ENCODE results near the gene PCSK6. TPM values are rescaled to one million over a fixed set of nuclear protein-coding genes. Genes with fewer than 3 reads are reported as not detected.

The PCSK6 gene
- total RNA-seq, 2 experiments from 2014 or later, result 0.28 TPM; not detected in 1

DNA sequence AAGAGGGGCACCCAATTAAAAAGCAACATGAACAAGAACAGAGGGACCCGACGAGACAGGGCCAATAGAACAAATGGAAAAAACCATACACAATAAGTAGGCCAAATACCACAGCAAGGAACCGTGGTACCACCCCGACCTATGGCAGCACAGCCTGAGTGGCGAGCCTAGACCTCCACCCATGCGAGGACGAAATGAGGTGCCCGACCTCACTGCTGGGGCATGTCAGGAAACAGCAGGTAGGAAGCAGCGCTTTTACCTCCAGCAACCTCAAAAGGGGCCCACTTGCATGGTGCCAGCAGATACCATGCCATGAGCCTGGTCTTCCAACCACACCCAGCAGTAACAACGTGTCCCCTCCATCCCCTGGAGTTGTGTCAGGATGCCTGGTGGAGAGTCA is 77.9 kb downstream of the PCSK6 start:
- H3K4me1 ChIP-seq (ENCODE audit: insufficient read depth, low read length), result no peaks in the 10 kb centered on the region
- no peak overlapping the region for H3K27ac ChIP-seq (ENCODE audit: low read depth in 1 of 2, low read length in 2 of 2)
- Mint-ChIP-seq H3K36me3 (ENCODE audit: low read depth) (no peaks in the 10 kb centered on the region), H3K4me1 (ENCODE audit: low read depth) (no peaks in the 10 kb centered on the region), H3K27me3 (peaks cover 39% of the 10 kb centered on the region), H3K4me3 (no peak overlapping the region), H3K27ac (no peak overlapping the region), H3K9me3 (no peaks in the 10 kb centered on the region)
- POLR2A ChIA-PET, result no interaction called here
- no peaks in the 10 kb centered on the region for H3K36me3 ChIP-seq (ENCODE audit: insufficient read depth, low read length)
- no peak for ATAC-seq (ENCODE audit: poor library complexity)
- H3K4me3 ChIP-seq (ENCODE audit: low read length), result no peak overlapping the region
- H3K27me3 ChIP-seq (ENCODE audit: control insufficient read depth in 1 of 2, insufficient read depth in 2 of 2, low read length in 2 of 2), result no peaks in the 10 kb centered on the region
- CTCF ChIA-PET, result no interaction called here
- intact Hi-C loops (cut with DNase I, micrococcal nuclease), result no loop called here
- DNase-seq, result no peak
- TF ChIP-seq CTCF (IDR thresholded peaks at IDR 0.05), result no peak
- peaks cover 0 to 9% of the 10 kb centered on the region in 2 experiments for H3K9me3 ChIP-seq (ENCODE audit: control insufficient read depth in 1 of 2, insufficient read depth in 1 of 2, low read length in 2 of 2)

GRCh38 chr15:101411085-101411484 is 78.4 kb downstream of the PCSK6 start:
- Histone ChIP-seq H3K27me3 (ENCODE audit: control insufficient read depth in 1 of 2, insufficient read depth in 2 of 2, low read length in 2 of 2) (peaks cover 0 to 2% of the 10 kb centered on the region in 2 experiments), H3K4me1 (ENCODE audit: insufficient read depth, low read length) (no peaks in the 10 kb centered on the region), H3K9me3 (ENCODE audit: control insufficient read depth in 1 of 2, insufficient read depth in 1 of 2, low read length in 2 of 2) (peaks cover 0 to 6% of the 10 kb centered on the region in 2 experiments), H3K27ac (ENCODE audit: low read depth in 1 of 2, low read length in 2 of 2) (no peak overlapping the region), H3K4me3 (ENCODE audit: low read length) (no peak overlapping the region), H3K36me3 (ENCODE audit: insufficient read depth, low read length) (no peaks in the 10 kb centered on the region)
- DNase-seq, result no peak
- Mint-ChIP-seq H3K27me3 (peaks cover 40% of the 10 kb centered on the region), H3K4me1 (ENCODE audit: low read depth) (no peaks in the 10 kb centered on the region), H3K4me3 (no peak overlapping the region), H3K9me3 (no peaks in the 10 kb centered on the region), H3K36me3 (ENCODE audit: low read depth) (no peaks in the 10 kb centered on the region), H3K27ac (no peak overlapping the region)
- no peak for ATAC-seq (ENCODE audit: poor library complexity)
- TF ChIP-seq CTCF (IDR thresholded peaks at IDR 0.05), result no peak
- ChIA-PET CTCF (no interaction called here), POLR2A (no interaction called here)
- intact Hi-C loops (cut with DNase I, micrococcal nuclease), result no loop called here

GRCh38 chr15:101410612-101411011 is 78.9 kb downstream of the PCSK6 start:
- peaks cover 0 to 6% of the 10 kb centered on the region in 2 experiments for H3K9me3 ChIP-seq (ENCODE audit: control insufficient read depth in 1 of 2, insufficient read depth in 1 of 2, low read length in 2 of 2)
- no peak for ATAC-seq (ENCODE audit: poor library complexity)
- H3K4me3 Mint-ChIP-seq, result no peak overlapping the region
- CTCF ChIA-PET, result no interaction called here
- H3K36me3 ChIP-seq (ENCODE audit: insufficient read depth, low read length), result no peaks in the 10 kb centered on the region
- POLR2A ChIA-PET, result no interaction called here
- no peaks in the 10 kb centered on the region for H3K36me3 Mint-ChIP-seq (ENCODE audit: low read depth)
- intact Hi-C loops (cut with DNase I, micrococcal nuclease), result no loop called here
- no peaks in the 10 kb centered on the region for H3K4me1 ChIP-seq (ENCODE audit: insufficient read depth, low read length)
- TF ChIP-seq CTCF (IDR thresholded peaks at IDR 0.05), result no peak
- H3K27ac Mint-ChIP-seq, result no peak overlapping the region
- no peaks in the 10 kb centered on the region for H3K4me1 Mint-ChIP-seq (ENCODE audit: low read depth)
- no peak overlapping the region for H3K27ac ChIP-seq (ENCODE audit: low read depth in 1 of 2, low read length in 2 of 2)
- no peak overlapping the region for H3K4me3 ChIP-seq (ENCODE audit: low read length)
- peaks cover 0 to 4% of the 10 kb centered on the region in 2 experiments for H3K27me3 ChIP-seq (ENCODE audit: control insufficient read depth in 1 of 2, insufficient read depth in 2 of 2, low read length in 2 of 2)
- no peaks in the 10 kb centered on the region for H3K9me3 Mint-ChIP-seq
- no peak for DNase-seq
- H3K27me3 Mint-ChIP-seq, result peaks cover 38% of the 10 kb centered on the region

All from CD4-positive, alpha-beta T cell (primary cell).